ENCODE results near the gene KCNH8.

The KCNH8 gene

DNA sequence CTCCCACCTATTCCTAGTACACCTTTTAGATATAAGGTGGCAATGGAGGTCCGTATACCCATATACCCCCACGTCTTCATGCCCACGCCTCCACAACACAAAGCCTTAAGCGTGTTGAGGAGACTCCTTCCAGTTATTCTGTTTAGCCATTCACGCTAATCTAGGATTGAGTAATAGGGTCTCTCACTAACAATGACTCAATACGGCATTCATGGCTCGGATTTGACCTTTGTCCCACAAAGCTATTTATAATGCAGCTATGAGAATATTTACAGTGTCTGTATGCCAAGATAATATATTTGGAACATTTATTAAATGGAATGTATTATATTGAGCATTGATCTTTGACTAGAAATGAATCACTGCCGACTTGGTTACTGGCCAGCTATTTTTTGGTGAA, 215.8 kb downstream of the KCNH8 start:
- DNase-seq (ENCODE audit: low read depth): no peak

DNA sequence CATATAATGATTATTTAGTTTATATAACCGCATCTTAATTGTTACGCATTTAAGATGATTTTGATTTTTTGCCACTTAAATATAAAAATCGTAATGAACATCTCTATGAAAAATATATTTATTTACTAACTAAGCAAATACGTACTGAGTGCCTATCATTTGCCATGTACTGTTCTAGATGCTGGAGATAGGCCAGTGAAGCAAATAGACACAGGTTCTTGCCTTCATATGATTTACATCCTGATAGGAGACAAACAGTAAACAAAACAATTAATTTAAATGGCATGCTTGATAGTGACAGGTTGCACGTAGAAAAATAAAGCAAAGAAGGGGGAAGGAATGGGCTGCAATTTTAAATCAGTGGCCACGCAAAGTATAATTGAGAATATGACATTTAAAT, 217.2 kb downstream of the KCNH8 start:
- DNase-seq (ENCODE audit: low read depth): no peak

DNA sequence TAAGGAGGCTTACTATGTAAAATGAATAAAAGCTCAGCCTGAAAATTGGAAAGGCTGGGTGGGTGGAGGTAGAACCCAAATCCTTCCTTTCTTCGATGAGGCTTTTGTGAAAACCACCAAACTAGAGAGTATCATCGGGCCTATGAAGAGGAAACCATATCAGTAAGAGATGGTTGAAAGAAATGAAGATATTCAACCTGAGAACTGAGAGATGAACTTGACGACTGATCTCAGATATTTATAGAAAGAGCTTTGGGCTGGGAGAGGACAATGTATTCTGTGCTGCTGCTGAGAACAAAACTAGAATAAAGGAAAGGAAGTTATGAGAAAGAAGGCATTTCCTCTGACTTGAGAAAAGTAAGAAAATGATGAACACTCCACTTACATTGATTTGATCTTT, 236.6 kb downstream of the KCNH8 start:
- DNase-seq (ENCODE audit: low read depth): no peak

DNA sequence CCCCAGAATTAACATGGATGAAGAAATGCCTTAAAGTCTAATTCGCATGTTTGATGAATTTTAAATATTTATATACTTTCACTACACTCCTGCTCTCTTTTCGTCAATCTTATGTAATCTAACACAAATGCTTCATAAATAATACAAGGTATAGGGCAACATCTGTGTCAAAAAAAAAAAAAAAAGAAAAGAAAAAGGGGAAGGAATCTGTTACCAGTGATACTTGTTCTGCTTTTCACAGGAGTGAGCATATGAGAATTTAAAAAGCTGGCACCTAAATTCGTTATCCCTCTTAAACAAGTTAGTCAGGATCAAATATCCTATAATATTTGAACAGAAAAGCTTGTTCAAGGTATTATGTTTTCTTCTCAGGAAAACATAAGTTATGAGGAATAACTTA, 243.8 kb downstream of the KCNH8 start:
- DNase-seq (ENCODE audit: low read depth): no peak

DNA sequence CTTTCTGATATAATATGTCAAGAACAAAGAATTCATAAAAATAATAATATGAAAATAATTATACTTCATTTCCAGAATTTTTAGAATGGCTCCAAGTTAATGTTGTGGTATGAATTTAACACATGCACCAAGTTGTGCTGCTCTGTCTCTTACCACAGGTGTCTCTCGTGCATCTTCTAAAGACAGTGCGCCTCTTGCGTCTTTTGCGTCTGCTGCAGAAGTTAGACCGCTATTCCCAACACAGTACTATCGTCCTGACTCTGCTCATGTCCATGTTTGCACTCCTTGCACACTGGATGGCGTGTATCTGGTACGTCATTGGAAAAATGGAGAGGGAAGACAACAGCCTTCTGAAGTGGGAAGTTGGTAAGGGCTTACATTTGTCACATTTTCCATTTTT, 246.6 kb downstream of the KCNH8 start:
- DNase-seq (ENCODE audit: low read depth): no peak

DNA sequence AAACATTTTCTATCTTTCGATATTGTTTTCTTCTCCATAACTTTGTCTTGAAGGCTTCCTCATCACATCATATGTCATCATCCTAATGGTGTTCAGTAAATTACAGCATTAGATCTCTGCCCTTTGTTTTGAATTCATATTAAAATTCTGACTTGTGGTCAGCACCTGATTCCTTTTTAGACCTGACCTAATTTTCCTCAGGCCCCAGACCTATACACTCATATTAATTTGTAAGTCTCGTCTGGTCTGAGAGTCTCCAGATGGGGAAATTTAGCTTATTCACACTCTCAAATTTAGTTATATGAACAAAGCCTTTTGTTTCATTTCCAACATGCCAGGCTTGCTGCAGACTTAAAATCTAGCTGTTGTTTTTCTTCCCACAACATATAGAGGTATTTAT, 248.4 kb downstream of the KCNH8 start:
- DNase-seq (ENCODE audit: low read depth): no peak

DNA sequence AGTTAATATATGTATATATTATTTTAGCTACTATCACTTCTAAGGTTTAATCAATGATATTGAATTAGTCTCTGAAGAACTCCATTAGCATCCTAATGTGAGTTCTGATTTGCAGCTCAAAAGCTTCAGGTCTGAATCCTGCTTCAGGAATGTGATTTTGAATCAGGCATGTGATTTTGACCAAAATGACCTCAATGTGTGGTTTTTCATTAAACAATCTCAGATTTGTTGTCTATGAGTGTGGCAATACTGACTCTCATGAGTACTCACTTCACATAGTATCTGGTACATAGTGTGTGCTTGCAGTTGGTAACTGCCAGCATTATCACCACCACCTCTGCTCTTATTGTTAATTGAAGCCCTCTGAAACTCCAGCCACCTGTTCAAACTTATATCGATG, 251.0 kb downstream of the KCNH8 start:
- DNase-seq (ENCODE audit: low read depth): no peak

- DNase-seq (ENCODE audit: low read depth): no peak
Measured at GRCh38 chr3:19399836-19400235, 251.5 kb downstream of the KCNH8 start.

DNA sequence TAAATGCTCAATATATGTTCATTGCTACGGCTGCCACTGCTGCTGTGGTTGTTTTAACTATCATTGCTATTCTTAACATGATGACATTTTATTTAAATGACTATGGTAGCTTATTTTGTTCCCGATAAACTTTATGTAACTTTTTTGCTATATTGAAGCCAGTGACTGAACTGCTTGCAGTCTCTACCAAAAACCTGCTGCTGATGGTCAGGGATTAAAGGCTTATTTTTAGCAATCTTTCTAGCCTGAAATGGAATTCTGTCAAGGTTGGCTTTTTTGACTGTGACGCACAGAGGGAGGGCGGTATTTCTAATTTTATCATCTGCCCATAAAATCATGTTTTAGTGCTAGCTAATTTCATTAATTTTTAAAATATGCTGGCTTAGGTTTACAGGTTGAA, 271.8 kb downstream of the KCNH8 start:
- no peak for DNase-seq (ENCODE audit: low read depth)

DNA sequence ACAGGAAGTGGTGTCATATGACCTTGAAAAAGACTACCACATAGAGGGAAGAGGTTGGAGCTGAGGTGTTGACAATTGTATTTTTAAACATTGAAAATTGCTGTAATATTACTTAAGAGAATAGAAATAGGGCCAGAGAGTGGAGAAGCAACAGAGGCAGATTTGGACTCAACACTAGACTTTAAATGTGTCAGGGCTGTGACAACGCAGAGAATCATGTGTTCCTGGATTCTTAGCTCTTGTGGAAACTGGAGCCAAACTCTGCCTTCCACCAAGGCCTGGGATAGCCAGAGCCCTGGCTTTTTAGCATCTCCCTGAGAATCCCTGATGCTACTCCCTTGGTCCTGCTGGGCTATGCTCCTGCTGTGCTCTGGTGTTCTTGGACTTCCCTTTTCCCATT, 277.5 kb downstream of the KCNH8 start:
- DNase-seq (ENCODE audit: low read depth): no peak

DNA sequence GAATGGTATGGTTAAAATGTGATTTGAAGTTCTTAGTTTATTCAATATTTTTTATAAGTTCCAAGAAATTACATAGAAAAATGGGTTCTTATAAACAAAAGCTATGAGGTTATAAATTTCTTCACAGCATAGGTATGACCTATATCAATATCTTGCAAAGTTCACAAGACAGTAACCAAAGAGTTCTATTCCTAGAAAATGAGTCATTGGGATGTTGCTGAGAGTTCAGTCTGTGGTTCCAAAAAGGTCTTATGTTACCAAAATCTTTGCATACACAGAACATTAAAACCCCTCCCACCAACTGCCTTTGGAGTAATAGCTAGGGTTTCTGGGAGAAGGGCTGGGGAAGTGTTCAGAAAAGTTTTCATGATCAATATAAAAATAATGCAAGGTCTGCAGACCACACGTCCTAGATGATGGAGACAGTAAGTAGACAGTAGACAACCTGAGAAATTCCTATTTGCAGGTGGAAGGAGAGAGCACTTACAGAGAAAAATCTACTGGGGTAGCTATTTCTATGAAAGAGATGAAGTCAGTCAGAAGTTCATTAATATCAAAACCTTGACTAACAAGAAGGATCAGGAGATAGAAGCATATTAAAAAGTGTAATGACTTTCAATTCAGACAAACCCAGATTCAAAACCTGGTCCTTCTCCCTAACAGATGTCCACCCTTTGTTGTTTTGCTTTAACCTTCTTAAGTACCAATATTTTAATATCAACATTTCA, 279.3 kb downstream of the KCNH8 start:
- no peak for DNase-seq (ENCODE audit: low read depth)

GRCh38 chr3:19428729-19429128, 280.4 kb downstream of the KCNH8 start:
- DNase-seq (ENCODE audit: low read depth): no peak

GRCh38 chr3:19432669-19433068, 284.4 kb downstream of the KCNH8 start:
- no peak for DNase-seq (ENCODE audit: low read depth)

- DNase-seq (ENCODE audit: low read depth): no peak
Measured at GRCh38 chr3:19436746-19437145, 288.4 kb downstream of the KCNH8 start.

DNA sequence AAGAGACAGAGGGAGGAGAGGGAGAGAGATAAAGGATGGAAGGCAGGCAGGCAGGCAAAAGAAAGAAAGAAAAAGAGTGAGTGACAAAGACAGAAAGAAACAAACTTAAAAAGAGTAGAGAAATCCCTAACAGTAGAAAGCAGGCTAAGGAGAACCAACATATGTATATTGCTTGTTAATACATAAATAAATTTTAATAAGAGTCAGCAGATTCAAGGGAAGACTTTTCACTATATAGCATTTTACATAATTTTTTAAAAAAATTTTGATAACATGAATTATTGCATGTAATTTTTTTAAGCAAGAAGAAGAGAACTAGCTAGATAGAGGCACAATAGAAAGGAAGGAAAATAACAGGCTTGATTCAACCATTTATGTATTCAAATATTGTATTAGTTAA, 291.6 kb downstream of the KCNH8 start:
- no peak for DNase-seq (ENCODE audit: low read depth)

DNA sequence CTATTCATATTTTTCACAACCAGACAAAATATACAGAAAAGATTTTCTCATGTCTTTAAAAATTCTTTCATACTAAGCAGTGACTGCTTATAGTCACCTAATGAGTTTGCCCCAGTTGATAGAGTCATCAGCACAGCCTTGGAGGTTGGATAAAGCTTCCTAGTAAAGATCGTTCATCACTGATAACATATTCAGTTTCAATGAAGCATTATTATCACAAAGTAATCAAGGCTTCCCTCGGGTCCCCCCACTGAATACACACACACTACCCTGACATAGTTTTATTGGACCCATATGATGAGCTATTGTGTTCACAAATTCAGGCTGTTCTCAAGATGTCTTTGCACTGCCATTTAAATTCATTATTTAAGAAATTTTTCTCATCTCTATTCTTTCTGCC, 297.8 kb downstream of the KCNH8 start:
- DNase-seq (ENCODE audit: low read depth): no peak

DNA sequence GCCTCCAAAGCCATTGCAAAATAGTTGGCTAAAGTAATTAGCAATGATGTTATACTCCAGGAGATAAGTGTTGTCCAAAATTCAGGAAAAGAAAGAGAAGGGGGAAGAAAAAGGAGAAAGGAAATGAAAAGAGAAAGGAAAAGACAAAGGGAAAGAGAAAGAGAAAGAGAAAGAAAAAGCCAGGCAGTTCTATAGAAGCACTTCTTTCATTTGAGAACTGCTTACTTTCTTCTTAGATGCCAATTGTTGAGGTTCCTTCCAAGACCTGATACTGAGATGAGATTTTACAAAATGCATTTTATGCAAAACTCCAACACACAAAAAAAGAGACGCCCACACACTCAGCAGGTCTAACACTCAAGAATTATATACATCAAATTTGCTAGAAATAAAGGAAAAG, 298.4 kb downstream of the KCNH8 start:
- no peak for DNase-seq (ENCODE audit: low read depth)

DNA sequence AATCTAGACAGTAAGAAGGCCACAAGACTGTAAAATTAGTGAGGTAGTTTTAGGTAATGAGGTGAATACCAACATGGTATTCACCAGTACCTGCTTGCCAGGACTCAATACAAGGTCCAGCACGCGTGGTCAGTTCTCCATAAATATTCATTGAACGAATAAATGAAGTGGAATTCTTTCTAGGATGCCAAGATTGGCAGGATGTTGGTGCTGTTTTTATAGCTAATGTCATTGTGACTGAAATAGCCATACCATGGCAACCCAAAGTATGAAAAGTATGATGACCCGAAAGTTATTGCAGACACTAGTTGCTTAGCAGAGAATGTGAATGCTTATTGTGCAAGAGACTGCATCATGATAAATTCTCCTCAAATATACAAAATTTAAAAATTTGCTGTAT, 307.2 kb downstream of the KCNH8 start:
- DNase-seq (ENCODE audit: low read depth): no peak

DNA sequence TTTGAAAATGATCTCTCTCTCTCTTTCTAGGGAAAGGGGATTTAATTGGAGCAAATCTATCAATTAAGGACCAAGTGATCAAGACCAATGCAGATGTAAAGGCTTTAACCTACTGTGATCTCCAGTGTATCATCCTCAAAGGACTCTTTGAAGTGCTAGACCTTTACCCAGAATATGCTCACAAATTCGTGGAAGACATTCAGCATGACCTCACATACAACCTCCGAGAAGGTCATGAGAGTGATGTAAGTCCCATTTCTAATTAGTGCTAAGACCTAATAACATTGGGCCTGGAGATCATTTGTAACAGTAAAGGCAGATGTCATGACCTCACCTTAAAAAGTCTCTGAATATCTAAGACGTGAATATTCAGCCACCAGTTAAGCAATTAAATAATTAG, 308.4 kb downstream of the KCNH8 start:
- DNase-seq (ENCODE audit: low read depth): no peak

DNA sequence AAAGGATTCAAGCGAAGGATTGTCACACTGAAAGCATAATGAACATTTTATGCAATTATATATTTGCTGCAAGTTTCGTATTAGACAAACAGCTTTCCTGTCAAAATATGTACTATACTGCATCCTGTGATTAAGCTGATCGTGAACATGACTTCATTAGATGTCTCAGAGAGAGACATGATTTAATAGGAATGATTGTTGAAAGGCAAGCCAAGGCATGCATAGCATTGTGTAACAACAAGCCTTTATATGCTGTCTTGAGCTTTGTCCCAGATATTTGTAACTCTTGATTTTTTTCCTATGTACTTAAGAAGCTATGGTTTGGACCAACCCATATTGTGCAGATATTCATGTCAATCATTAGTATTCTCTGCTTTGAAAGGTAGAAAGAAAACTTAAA, 309.1 kb downstream of the KCNH8 start:
- no peak for DNase-seq (ENCODE audit: low read depth)

GRCh38 chr3:19467761-19468160, 319.5 kb downstream of the KCNH8 start:
- no peak for DNase-seq (ENCODE audit: low read depth)

DNA sequence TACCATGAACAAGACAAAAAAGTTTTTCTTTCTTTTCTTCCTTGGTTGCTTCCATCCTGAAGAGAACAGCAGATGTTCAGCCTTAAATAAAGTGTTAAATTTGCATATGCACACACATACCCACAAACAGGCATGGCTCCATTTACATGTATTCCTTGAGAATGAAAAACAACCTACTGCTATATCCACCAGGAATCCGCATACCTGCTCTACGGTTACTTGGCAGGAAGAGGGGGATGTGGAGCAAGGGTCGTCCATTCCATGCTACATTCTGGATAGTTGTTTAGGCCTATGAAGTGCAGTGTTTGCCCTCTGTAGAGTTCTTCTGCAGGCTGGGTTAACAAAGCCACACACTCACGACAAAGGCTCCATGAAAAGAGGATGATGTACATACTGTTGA, 322.8 kb downstream of the KCNH8 start:
- DNase-seq (ENCODE audit: low read depth): no peak

DNA sequence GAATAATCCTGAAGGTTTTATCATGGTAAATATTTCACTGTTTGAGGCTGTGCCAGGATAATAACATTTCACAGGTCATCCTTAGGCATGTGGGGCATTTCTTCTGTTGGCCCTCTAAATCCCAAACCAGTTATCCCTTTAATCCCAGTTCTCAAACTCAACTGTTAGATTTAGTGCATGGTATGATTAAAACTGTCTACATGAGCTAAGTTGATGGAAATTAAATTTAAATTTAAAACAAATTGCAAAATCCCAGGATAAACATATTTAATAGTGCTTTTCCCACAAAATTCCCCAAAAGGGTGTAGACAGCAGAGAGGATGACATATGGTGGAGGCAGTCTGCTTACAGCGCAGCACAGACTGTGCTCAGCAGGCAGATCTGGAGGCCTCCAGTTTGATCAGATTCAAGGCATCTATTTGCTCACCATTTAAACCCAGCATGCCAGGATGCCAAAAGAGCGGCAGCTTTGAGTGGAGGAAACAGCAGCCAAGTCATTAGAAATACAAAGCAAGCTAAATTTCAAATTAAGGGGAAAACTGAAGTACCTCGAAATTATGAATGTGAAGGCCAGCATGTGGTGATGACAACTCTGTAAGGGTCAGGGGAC, 325.8 kb downstream of the KCNH8 start:
- DNase-seq (ENCODE audit: low read depth): no peak

DNA sequence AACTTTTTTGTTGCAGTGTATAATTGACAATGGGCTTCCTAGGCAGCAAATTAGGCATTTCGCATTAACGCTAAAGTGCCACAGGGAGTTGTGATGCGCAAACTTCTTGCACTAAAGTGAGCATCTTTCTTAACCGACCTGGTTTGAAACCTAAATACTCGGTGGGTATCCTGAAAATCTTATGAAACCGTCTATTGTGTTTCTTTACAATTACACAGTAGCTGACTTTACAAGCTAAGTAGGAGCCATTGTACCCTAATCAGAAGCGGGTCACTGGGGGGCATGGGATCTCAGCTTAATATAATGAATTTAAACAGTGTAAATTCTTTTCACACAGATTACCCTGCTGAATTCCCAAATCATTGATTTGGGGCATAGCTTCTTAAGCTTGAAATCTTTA, 328.0 kb downstream of the KCNH8 start:
- DNase-seq (ENCODE audit: low read depth): no peak

Measured in GM04503 (cell line).